GM12892 (cell line): ENCODE results near the gene TMEM134.
A peak's percentile ranks its signal among the peaks of the same experiment; 100 is the strongest.

Experiments
- DNase-seq: peaks from one replicate; pipeline ENCODE4 v3.0.0; 2011; ENCODE audit not compliant: insufficient read length
- FAIRE-seq: peaks from 2 replicates; lab custom pipeline; 2011; peaks lifted over from hg19 to GRCh38; lab: Jason Lieb, UNC
- POLR2A ChIP-seq: IDR thresholded peaks from 2 replicates; pipeline ENCODE4 v1.6.1; 2011; ENCODE audit warnings: low read depth, low read length, control low read depth
- POLR2AphosphoS5 ChIP-seq: IDR thresholded peaks from 2 replicates; pipeline ENCODE4 v1.6.1; 2011; ENCODE audit warnings: low read depth, low read length, control low read depth
- TAF1 ChIP-seq: IDR thresholded peaks from 2 replicates; pipeline ENCODE4 v1.6.1; 2011; ENCODE audit warnings: low read depth, mild to moderate bottlenecking, control low read depth, low read length, borderline replicate concordance

The TMEM134 gene

GRCh38 chr11:67449116-67449844 lies 19.8 kb downstream of the TMEM134 start:
- no peak for FAIRE-seq
- DNase-seq, result no peak
- TF ChIP-seq POLR2AphosphoS5, result no peak
- TF ChIP-seq TAF1, result no peak
- no peak; the same call in 1 of the 2 replicates for TF ChIP-seq POLR2A

- DNase-seq, result no peak
- TF ChIP-seq POLR2A (no peak), TAF1 (no peak), POLR2AphosphoS5 (no peak)
- no peak for FAIRE-seq
Measured at GRCh38 chr11:67448220-67448609, 20.8 kb downstream of the TMEM134 start.

- TF ChIP-seq POLR2A (peak; percentile 12; the same call in 1 of the 2 replicates), TAF1 (no peak)
- FAIRE-seq, result no peak
- no peak for DNase-seq
Measured at GRCh38 chr11:67445515-67445914, 23.5 kb downstream of the TMEM134 start.

GRCh38 chr11:67442504-67443404 lies 26.3 kb downstream of the TMEM134 start:
- TF ChIP-seq POLR2A (peak; percentile 23; the same call in 1 of the 2 replicates), TAF1 (no peak), POLR2AphosphoS5 (no peak)
- FAIRE-seq (no peak), DNase-seq (no peak)

GRCh38 chr11:67441731-67442351 lies 27.2 kb downstream of the TMEM134 start:
- DNase-seq (no peak), FAIRE-seq (peak; percentile 42)
- no peak for TF ChIP-seq TAF1
- TF ChIP-seq POLR2A, result no peak
- no peak for TF ChIP-seq POLR2AphosphoS5

GRCh38 chr11:67441098-67441563 lies 27.9 kb downstream of the TMEM134 start:
- FAIRE-seq, result no peak
- no peak for TF ChIP-seq POLR2AphosphoS5
- TF ChIP-seq TAF1, result no peak
- TF ChIP-seq POLR2A, result no peak
- no peak for DNase-seq

- DNase-seq (no peak), FAIRE-seq (no peak)
- TF ChIP-seq POLR2A (no peak; the same call in 1 of the 2 replicates), POLR2AphosphoS5 (no peak; the same call in 1 of the 2 replicates), TAF1 (no peak)
Measured at GRCh38 chr11:67440229-67441097, 28.6 kb downstream of the TMEM134 start.

GRCh38 chr11:67439321-67440228 lies 29.5 kb downstream of the TMEM134 start:
- no peak for DNase-seq
- FAIRE-seq, result peak; percentile 90
- TF ChIP-seq POLR2AphosphoS5, result no peak
- no peak for TF ChIP-seq TAF1
- peak; percentile 28 for TF ChIP-seq POLR2A

- TF ChIP-seq POLR2AphosphoS5 (peak; percentile 74), TAF1 (peak; percentile 54; the same call in 1 of the 2 replicates), POLR2A (peak; percentile 64; the same call in 1 of the 2 replicates)
- DNase-seq, result peak; percentile 93
- no peak for FAIRE-seq
Measured at GRCh38 chr11:67438158-67438902, 30.7 kb downstream of the TMEM134 start.
